ENCODE results near the gene APLP1.

The APLP1 gene

DNA sequence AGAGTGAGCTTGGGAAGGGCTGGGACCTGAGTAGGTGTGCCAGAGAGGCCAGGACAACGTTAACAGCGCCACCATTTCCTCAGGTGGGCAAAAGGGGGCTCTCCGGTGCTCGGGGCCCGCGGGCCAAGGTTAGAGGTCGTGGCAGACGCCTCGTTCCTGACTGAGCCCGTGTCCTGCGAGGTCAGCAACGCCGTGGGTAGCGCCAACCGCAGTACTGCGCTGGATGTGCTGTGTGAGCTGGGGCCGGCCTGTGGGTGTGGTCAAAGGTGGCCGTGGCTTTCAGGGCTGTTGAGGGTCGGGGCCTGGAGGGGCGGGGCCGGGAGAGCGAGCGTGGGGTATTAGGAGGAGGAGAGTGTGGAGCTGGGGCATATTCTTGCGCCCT is 7.9 kb upstream of the APLP1 start:
- H4K8ac ChIP-seq (ENCODE audit: low read length): no peak overlapping the region
- no peak overlapping the region for H3K4me2 ChIP-seq (ENCODE audit: low read length, poor library complexity, severe bottlenecking)
- no peak overlapping the region for H2BK5ac ChIP-seq (ENCODE audit: low read depth, low read length, poor library complexity, severe bottlenecking)
- no peak overlapping the region for H2BK12ac ChIP-seq (ENCODE audit: low read length in 2 of 2)
- H3K18ac ChIP-seq (ENCODE audit: low read depth in 1 of 2, low read length in 2 of 2): no peak overlapping the region
- no peak overlapping the region for H3K9ac ChIP-seq (ENCODE audit: low read length)
- no peak overlapping the region for H2BK15ac ChIP-seq (ENCODE audit: low read depth, poor library complexity, severe bottlenecking)
- peak overlapping the region; percentile 27 for H4K91ac ChIP-seq (ENCODE audit: low read length)
- WGBS: 16% methylated on average over 24 of the region's 24 CpGs
- peaks cover 83 to 88% of the 10 kb centered on the region in 2 experiments for H3K27me3 ChIP-seq (ENCODE audit: control insufficient read depth in 1 of 2, insufficient read depth in 1 of 2, low read length in 2 of 2)
- H3K4ac ChIP-seq (ENCODE audit: low read depth in 1 of 2, low read length in 2 of 2): no peak overlapping the region
- no peak overlapping the region for H3K23ac ChIP-seq (ENCODE audit: low read length in 2 of 2)
- H2BK120ac ChIP-seq (ENCODE audit: low read depth, low read length): no peak overlapping the region
- H3K4me1 ChIP-seq (ENCODE audit: control insufficient read depth, insufficient read depth, low read depth, low read length): peaks cover 20% of the 10 kb centered on the region
- no peaks in the 10 kb centered on the region for H3K36me3 ChIP-seq (ENCODE audit: control insufficient read depth in 1 of 2, insufficient read depth in 2 of 2, low read depth in 1 of 2, low read length in 2 of 2)
- no peak overlapping the region for H3K4me3 ChIP-seq (ENCODE audit: insufficient read depth in 1 of 2, low read depth in 1 of 2, low read length in 2 of 2)
- H3K14ac ChIP-seq (ENCODE audit: low read length in 2 of 2): peak overlapping the region in 1 of 2 experiments; percentile 22
- no peaks in the 10 kb centered on the region for H3K79me1 ChIP-seq (replicated peaks; ENCODE audit: low read length, poor library complexity, severe bottlenecking)
- no peak overlapping the region for H2AK5ac ChIP-seq (ENCODE audit: low read length, severe bottlenecking)
- no peak overlapping the region for H3K27ac ChIP-seq (ENCODE audit: low read length, poor library complexity, severe bottlenecking)
- no peaks in the 10 kb centered on the region for H3K9me3 ChIP-seq (ENCODE audit: control insufficient read depth, low read length)
- H2AFZ ChIP-seq (ENCODE audit: low read depth, low read length): no peak overlapping the region
- no peak for DNase-seq

DNA sequence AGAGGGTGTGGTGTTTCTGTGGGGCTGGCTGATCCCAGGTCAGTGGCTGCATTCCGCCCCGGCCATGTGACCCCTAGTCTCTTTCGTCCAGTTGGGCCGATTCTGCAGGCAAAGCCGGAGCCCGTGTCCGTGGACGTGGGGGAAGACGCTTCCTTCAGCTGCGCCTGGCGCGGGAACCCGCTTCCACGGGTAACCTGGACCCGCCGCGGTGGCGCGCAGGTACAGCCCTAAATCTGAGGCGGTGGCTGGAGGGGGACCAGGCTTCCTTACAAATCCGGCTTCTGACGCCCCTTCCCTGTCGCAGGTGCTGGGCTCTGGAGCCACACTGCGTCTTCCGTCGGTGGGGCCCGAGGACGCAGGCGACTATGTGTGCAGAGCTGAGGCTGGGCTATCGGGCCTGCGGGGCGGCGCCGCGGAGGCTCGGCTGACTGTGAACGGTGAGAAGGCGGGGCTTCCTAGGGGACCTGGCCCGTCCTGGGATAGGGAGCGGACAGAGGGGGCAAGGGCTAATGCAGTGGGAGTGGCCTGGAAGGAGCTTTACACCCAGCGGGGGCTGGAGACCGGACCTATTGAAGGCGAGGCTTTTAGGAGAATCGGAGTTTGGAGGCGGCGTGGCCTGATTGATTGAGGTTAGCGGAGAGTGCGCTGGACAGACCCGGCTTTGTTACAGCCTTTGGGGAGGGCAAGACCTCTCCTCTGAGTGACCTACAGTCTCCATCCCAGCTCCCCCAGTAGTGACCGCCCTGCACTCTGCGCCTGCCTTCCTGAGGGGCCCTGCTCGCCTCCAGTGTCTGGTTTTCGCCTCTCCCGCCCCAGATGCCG is 7.3 kb upstream of the APLP1 start:
- Histone ChIP-seq H3K27me3 (ENCODE audit: control insufficient read depth in 1 of 2, insufficient read depth in 1 of 2, low read length in 2 of 2) (peaks cover 82 to 88% of the 10 kb centered on the region in 2 experiments), H3K4me2 (ENCODE audit: low read length, poor library complexity, severe bottlenecking) (peak overlapping the region; percentile 48), H3K23ac (ENCODE audit: low read length in 2 of 2) (no peak overlapping the region), H2BK15ac (ENCODE audit: low read depth, poor library complexity, severe bottlenecking) (no peak overlapping the region), H3K4me3 (ENCODE audit: insufficient read depth in 1 of 2, low read depth in 1 of 2, low read length in 2 of 2) (no peak overlapping the region), H3K4me1 (ENCODE audit: control insufficient read depth, insufficient read depth, low read depth, low read length) (peaks cover 18% of the 10 kb centered on the region), H4K91ac (ENCODE audit: low read length) (no peak overlapping the region), H3K9ac (ENCODE audit: low read length) (no peak overlapping the region), H3K14ac (ENCODE audit: low read length in 2 of 2) (no peak overlapping the region), H2AFZ (ENCODE audit: low read depth, low read length) (peak overlapping the region; percentile 43), H3K4ac (ENCODE audit: low read depth in 1 of 2, low read length in 2 of 2) (no peak overlapping the region), H3K9me3 (ENCODE audit: control insufficient read depth, low read length) (no peaks in the 10 kb centered on the region), H2BK12ac (ENCODE audit: low read length in 2 of 2) (no peak overlapping the region), H2AK5ac (ENCODE audit: low read length, severe bottlenecking) (no peak overlapping the region), H4K8ac (ENCODE audit: low read length) (no peak overlapping the region), H3K79me1 (replicated peaks; ENCODE audit: low read length, poor library complexity, severe bottlenecking) (no peaks in the 10 kb centered on the region), H2BK120ac (ENCODE audit: low read depth, low read length) (no peak overlapping the region), H3K18ac (ENCODE audit: low read depth in 1 of 2, low read length in 2 of 2) (no peak overlapping the region), H3K36me3 (ENCODE audit: control insufficient read depth in 1 of 2, insufficient read depth in 2 of 2, low read depth in 1 of 2, low read length in 2 of 2) (no peaks in the 10 kb centered on the region), H2BK5ac (ENCODE audit: low read depth, low read length, poor library complexity, severe bottlenecking) (no peak overlapping the region), H3K27ac (ENCODE audit: low read length, poor library complexity, severe bottlenecking) (no peak overlapping the region)
- 5% methylated on average over 50 of the region's 55 CpGs for WGBS
- peak; percentile 14 for DNase-seq

DNA sequence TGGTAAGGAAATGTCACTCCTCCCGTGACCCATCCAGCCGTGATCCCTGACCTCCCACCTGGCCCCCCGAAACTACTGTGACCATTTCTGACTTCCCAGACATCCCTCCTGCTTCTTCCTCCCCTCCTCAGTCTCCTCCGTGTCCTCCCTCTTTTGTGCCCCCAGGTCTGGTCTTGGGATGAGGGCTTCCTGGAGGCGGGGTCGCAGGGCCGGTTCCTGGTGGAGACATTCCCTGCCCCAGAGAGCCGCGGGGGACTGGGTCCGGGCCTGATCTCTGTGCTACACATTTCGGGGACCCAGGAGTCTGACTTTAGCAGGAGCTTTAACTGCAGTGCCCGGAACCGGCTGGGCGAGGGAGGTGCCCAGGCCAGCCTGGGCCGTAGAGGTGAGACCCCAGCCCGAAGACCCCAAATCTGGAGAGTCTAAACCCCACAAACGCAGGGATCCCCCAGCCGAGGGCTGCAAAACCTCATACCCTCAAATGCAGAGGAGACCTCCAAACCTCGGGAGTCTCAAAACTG is 6.7 kb upstream of the APLP1 start:
- no peak overlapping the region for H3K4ac ChIP-seq (ENCODE audit: low read depth in 1 of 2, low read length in 2 of 2)
- H3K4me3 ChIP-seq (ENCODE audit: insufficient read depth in 1 of 2, low read depth in 1 of 2, low read length in 2 of 2): no peak overlapping the region
- no peak for DNase-seq
- H3K36me3 ChIP-seq (ENCODE audit: control insufficient read depth in 1 of 2, insufficient read depth in 2 of 2, low read depth in 1 of 2, low read length in 2 of 2): no peaks in the 10 kb centered on the region
- no peak overlapping the region for H4K91ac ChIP-seq (ENCODE audit: low read length)
- no peak overlapping the region for H3K23ac ChIP-seq (ENCODE audit: low read length in 2 of 2)
- H2AK5ac ChIP-seq (ENCODE audit: low read length, severe bottlenecking): no peak overlapping the region
- no peak overlapping the region for H2BK15ac ChIP-seq (ENCODE audit: low read depth, poor library complexity, severe bottlenecking)
- H3K27ac ChIP-seq (ENCODE audit: low read length, poor library complexity, severe bottlenecking): no peak overlapping the region
- no peak overlapping the region for H3K9ac ChIP-seq (ENCODE audit: low read length)
- no peak overlapping the region for H2BK120ac ChIP-seq (ENCODE audit: low read depth, low read length)
- no peak overlapping the region for H3K14ac ChIP-seq (ENCODE audit: low read length in 2 of 2)
- H3K27me3 ChIP-seq (ENCODE audit: control insufficient read depth in 1 of 2, insufficient read depth in 1 of 2, low read length in 2 of 2): peaks cover 80 to 88% of the 10 kb centered on the region in 2 experiments
- peaks cover 11% of the 10 kb centered on the region for H3K4me1 ChIP-seq (ENCODE audit: control insufficient read depth, insufficient read depth, low read depth, low read length)
- no peak overlapping the region for H2AFZ ChIP-seq (ENCODE audit: low read depth, low read length)
- no peak overlapping the region for H2BK5ac ChIP-seq (ENCODE audit: low read depth, low read length, poor library complexity, severe bottlenecking)
- WGBS: 48% methylated on average over 19 of the region's 19 CpGs
- H3K79me1 ChIP-seq (replicated peaks; ENCODE audit: low read length, poor library complexity, severe bottlenecking): no peaks in the 10 kb centered on the region
- no peak overlapping the region for H4K8ac ChIP-seq (ENCODE audit: low read length)
- H2BK12ac ChIP-seq (ENCODE audit: low read length in 2 of 2): no peak overlapping the region
- H3K4me2 ChIP-seq (ENCODE audit: low read length, poor library complexity, severe bottlenecking): no peak overlapping the region
- no peaks in the 10 kb centered on the region for H3K9me3 ChIP-seq (ENCODE audit: control insufficient read depth, low read length)
- H3K18ac ChIP-seq (ENCODE audit: low read depth in 1 of 2, low read length in 2 of 2): no peak overlapping the region

DNA sequence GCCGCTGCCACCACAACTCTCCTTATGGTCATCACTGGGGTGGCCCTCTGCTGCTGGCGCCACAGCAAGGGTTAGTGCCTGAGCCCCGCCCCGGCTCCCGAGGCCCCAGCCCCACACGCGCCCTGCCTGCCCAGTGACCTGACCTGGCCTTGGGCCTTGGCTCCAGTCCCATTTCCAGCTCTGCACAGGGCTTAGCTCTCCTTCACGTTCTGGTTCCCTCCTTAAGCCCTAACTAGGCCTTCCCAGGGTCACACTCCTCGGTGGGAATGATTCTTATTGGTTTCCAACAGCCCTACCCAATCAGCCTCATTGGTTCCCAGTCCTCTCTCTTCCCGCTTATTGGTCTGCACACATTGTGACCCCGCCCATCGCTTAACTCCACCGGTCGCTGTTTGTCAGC is 5.8 kb upstream of the APLP1 start:
- Histone ChIP-seq H3K4me3 (ENCODE audit: insufficient read depth in 1 of 2, low read depth in 1 of 2, low read length in 2 of 2) (no peak overlapping the region), H3K23ac (ENCODE audit: low read length in 2 of 2) (no peak overlapping the region), H2BK15ac (ENCODE audit: low read depth, poor library complexity, severe bottlenecking) (no peak overlapping the region), H2BK5ac (ENCODE audit: low read depth, low read length, poor library complexity, severe bottlenecking) (no peak overlapping the region), H3K36me3 (ENCODE audit: control insufficient read depth in 1 of 2, insufficient read depth in 2 of 2, low read depth in 1 of 2, low read length in 2 of 2) (no peaks in the 10 kb centered on the region), H2BK120ac (ENCODE audit: low read depth, low read length) (no peak overlapping the region), H3K4me1 (ENCODE audit: control insufficient read depth, insufficient read depth, low read depth, low read length) (peaks cover 8% of the 10 kb centered on the region), H3K79me1 (replicated peaks; ENCODE audit: low read length, poor library complexity, severe bottlenecking) (no peaks in the 10 kb centered on the region), H3K4me2 (ENCODE audit: low read length, poor library complexity, severe bottlenecking) (no peak overlapping the region), H3K27me3 (ENCODE audit: control insufficient read depth in 1 of 2, insufficient read depth in 1 of 2, low read length in 2 of 2) (peaks cover 80 to 88% of the 10 kb centered on the region in 2 experiments), H3K4ac (ENCODE audit: low read depth in 1 of 2, low read length in 2 of 2) (no peak overlapping the region), H4K8ac (ENCODE audit: low read length) (no peak overlapping the region), H3K14ac (ENCODE audit: low read length in 2 of 2) (no peak overlapping the region), H3K9ac (ENCODE audit: low read length) (no peak overlapping the region), H3K18ac (ENCODE audit: low read depth in 1 of 2, low read length in 2 of 2) (no peak overlapping the region), H3K9me3 (ENCODE audit: control insufficient read depth, low read length) (no peaks in the 10 kb centered on the region), H3K27ac (ENCODE audit: low read length, poor library complexity, severe bottlenecking) (no peak overlapping the region), H2AFZ (ENCODE audit: low read depth, low read length) (no peak overlapping the region), H2AK5ac (ENCODE audit: low read length, severe bottlenecking) (no peak overlapping the region), H4K91ac (ENCODE audit: low read length) (no peak overlapping the region), H2BK12ac (ENCODE audit: low read length in 2 of 2) (no peak overlapping the region)
- DNase-seq: no peak
- 86% methylated on average over 14 of the region's 14 CpGs for whole genome bisulfite sequencing

Data from mesenchymal stem cell (in vitro differentiated cells and primary cell).